GM10266 (cell line): ENCODE data around the gene CLIP4.
"Not testable (repeated sequence)": the region's sequence is repeated elsewhere in the genome, so short reads cannot be mapped to it uniquely, and the experiment has no call there.

Experiments
- DNase-seq: peaks from one replicate; pipeline ENCODE4 v3.0.0; 2012; ENCODE audit errors: extremely low spot score
- TF ChIP-seq, protein P1 (sequence below): IDR thresholded peaks from 2 replicates; pipeline ENCODE4 v1.5.1; 2012; ENCODE audit warnings: mild to moderate bottlenecking, low read depth; ENCODE audit not compliant: control insufficient read depth, insufficient read depth; ENCODE audit errors: missing control alignments

The CLIP4 gene

DNA sequence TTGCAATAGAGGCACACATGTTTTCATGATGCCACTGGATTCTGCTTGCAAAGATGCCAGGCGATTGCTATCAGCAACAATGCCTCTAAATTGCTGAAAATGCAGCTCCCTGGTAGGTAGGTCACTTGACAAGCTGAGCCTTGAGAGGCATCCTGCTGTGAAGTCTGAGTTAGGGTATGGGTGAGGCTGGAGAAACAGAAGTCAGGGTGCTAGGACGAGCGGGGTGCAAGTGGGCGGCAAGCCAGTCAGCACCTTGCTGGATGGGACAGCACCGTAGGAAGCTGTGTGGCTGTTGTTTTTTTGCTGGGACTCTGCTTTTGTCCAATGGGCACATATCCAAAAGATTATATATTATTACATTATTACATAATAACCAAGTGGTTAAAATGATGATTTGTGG lies 10.5 kb upstream of the CLIP4 start:
- DNase-seq: no peak
- TF ChIP-seq, protein P1, sequence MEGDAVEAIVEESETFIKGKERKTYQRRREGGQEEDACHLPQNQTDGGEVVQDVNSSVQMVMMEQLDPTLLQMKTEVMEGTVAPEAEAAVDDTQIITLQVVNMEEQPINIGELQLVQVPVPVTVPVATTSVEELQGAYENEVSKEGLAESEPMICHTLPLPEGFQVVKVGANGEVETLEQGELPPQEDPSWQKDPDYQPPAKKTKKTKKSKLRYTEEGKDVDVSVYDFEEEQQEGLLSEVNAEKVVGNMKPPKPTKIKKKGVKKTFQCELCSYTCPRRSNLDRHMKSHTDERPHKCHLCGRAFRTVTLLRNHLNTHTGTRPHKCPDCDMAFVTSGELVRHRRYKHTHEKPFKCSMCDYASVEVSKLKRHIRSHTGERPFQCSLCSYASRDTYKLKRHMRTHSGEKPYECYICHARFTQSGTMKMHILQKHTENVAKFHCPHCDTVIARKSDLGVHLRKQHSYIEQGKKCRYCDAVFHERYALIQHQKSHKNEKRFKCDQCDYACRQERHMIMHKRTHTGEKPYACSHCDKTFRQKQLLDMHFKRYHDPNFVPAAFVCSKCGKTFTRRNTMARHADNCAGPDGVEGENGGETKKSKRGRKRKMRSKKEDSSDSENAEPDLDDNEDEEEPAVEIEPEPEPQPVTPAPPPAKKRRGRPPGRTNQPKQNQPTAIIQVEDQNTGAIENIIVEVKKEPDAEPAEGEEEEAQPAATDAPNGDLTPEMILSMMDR: no peak

DNA sequence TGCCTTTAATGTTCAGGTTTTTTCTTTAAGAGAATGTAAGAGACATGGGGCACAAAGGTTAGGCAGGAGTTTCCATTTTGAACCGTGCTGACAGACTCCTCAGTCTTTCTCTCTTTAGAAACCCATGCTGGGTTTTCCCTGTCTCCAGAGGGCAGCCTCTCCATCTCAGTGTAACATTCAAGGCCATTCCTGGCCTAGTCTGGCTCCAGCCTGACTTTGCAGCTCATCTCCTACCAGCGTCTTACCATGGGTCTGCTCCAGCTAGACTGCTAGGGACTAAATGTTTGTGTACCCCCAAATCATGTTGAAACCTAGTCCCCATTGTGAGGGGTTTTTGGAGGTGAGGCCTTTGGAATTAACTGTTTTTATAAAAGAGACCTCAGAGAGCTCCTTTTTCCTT lies 9.8 kb upstream of the CLIP4 start:
- TF ChIP-seq, protein P1: no peak
- DNase-seq: no peak

DNA sequence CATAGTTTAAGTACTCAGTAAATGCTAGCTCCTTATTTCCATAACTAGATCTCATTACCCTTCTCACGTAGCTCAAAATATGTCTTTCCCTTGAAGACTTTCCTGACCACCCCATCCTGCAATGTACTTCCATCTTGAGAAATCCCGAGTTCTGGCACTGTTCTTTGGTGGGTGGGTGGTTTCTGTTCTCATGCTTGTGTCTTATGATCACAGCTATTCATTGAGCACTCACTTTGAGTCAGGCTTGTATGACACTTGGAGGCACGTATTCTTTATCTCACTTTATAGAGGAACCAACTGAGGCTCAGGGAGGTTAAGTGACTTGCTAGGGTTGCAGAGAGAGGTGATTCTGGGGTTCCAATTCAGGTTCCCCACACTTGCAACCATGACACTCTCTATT lies 9.0 kb upstream of the CLIP4 start:
- TF ChIP-seq, protein P1: no peak
- DNase-seq: no peak

DNA sequence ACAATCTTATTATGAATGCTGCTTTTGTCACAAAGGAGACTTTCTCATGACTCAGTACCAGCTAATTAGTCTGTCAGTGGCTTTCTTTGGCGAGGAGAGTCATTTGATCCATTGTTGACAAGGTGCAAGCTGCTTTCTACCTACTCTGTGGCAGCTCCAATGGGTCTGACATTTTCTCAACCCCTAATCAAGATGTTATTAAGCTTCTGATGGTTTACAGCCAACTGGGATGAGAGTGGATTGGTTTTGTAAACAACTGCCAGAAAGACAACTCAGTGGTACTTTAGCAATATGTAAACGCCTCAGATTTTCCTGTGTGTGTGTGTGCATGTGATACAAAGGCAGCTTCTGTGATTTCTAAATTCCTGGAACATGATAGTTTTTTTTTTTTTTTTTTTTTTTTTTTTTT lies 8.2 kb upstream of the CLIP4 start:
- DNase-seq: no peak
- TF ChIP-seq, protein P1: no peak

DNA sequence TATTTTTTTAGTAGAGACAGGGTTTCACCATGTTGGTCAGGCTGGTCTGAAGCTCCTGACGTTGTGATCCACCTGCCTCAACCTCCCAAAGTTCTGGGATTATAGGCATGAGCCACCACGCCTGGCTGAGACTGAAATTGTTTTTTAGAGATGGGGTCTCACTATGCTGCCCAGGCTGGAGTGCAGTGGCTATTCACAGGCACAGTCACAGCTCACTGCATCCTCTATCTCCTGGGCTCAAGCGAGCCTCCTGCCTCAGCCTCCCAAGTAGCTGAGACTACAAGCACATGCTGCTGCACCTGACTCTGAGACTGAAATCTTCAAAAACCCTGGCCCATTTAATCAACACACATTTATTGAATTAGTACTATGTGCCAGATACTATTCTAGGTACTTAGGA lies 7.7 kb upstream of the CLIP4 start:
- DNase-seq: not testable (repeated sequence)

DNA sequence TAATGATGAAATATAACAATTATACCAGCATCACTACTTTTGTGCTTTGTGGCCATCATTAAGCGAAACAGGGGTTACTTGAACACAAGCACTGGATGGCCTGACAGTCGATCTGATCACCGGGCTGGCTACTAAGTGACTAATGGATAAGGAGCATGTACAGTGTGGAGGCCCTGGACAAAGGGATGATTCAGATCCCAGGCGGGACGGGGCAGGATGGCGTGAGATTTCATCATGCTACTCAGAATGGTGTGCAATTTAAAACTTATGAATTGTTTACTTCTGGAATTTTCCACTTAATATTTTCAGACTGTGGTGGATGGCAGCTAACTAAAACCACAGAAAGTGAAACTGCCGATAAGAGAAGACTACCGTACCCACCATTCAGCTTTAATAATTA lies 7.0 kb upstream of the CLIP4 start:
- TF ChIP-seq, protein P1: no peak
- DNase-seq: no peak

DNA sequence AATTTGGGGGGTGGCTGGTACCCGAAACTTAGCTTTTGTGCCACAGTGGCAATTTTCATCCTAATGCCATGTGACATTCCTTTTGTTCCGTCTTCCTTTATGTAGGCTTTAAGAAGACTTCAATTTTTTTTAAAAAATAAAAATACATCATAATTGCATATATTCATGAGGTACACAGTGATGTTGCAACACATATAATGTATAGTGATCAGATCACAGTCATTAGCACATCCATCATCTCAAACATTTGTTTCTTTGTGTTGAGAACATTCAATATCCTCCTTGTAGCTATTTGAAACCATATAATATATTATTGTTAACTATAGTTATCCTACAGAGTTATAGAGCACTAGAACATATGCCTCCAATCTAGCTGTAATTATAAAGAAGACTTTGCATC lies 6.0 kb upstream of the CLIP4 start:
- no peak for DNase-seq
- TF ChIP-seq, protein P1: no peak

DNA sequence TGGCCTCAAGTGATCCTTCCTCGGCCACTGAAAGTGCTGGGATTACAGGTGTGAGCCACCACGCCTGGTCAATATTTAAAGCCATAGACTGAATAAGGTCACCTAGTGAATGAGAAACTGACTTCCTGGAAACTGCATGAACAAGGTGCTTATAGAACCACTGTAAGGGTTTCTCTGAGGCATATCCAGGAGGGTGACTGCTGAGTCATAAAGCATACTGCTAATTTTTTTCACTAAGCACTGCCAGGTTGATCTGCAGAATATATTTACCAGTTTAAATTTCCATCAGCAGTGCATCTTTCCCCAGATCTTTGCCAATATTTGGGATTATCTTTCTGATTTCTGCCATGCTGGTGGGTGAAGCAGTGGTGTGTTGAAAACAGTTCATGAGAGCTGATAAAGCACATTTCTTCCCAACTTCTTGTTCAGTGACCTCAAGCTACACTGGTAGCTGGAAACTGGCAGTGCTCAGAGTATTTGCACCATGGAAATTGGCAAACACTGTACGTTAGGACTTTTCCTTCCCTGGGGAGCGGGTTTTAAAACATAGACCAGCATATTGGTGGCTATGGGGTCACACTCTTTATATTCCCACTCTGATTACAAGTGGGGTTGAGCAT lies 4.2 kb upstream of the CLIP4 start:
- peak; percentile 31 for DNase-seq
- TF ChIP-seq, protein P1: no peak
